CD4-positive, alpha-beta T cell treated with Interleukin-17A for 1 hour (primary cell): ENCODE results near the gene HRH4.

Experiments used
- DNase-seq: peaks from one replicate; pipeline ENCODE4 v3.0.0-alpha.2; 2020

The HRH4 gene

GRCh38 chr18:24470022-24470618 lies 9.7 kb downstream of the HRH4 start:
- DNase-seq, result no peak

GRCh38 chr18:24470805-24471204 lies 10.4 kb downstream of the HRH4 start:
- no peak for DNase-seq

GRCh38 chr18:24472591-24472990 lies 12.2 kb downstream of the HRH4 start:
- no peak for DNase-seq

GRCh38 chr18:24474406-24474805 lies 14.0 kb downstream of the HRH4 start:
- no peak for DNase-seq

GRCh38 chr18:24475926-24476589 lies 15.6 kb downstream of the HRH4 start:
- DNase-seq, result no peak

- no peak for DNase-seq
Observed at GRCh38 chr18:24479371-24479770, 18.9 kb downstream of the HRH4 start.

GRCh38 chr18:24482821-24483220 lies 22.4 kb downstream of the HRH4 start:
- no peak for DNase-seq

- DNase-seq, result no peak
Observed at GRCh38 chr18:24485681-24486080, 25.2 kb downstream of the HRH4 start.

- DNase-seq, result no peak
Observed at GRCh38 chr18:24486684-24487083, 26.2 kb downstream of the HRH4 start.

- DNase-seq, result peak; percentile 55
Observed at GRCh38 chr18:24488824-24489493, 28.5 kb downstream of the HRH4 start.

GRCh38 chr18:24490539-24490938 lies 30.1 kb downstream of the HRH4 start:
- no peak for DNase-seq

- DNase-seq, result peak; percentile 29
Observed at GRCh38 chr18:24491927-24492834, 31.7 kb downstream of the HRH4 start.

- no peak for DNase-seq
Observed at GRCh38 chr18:24494586-24494985, 34.1 kb downstream of the HRH4 start.

- no peak for DNase-seq
Observed at GRCh38 chr18:24497031-24497754, 36.8 kb downstream of the HRH4 start.

- DNase-seq, result no peak
Observed at GRCh38 chr18:24499814-24500213, 39.4 kb downstream of the HRH4 start.

GRCh38 chr18:24500217-24500616 lies 39.8 kb downstream of the HRH4 start:
- DNase-seq, result no peak

- no peak for DNase-seq
Observed at GRCh38 chr18:24500766-24501165, 40.3 kb downstream of the HRH4 start.

- no peak for DNase-seq
Observed at GRCh38 chr18:24502667-24503523, 42.5 kb downstream of the HRH4 start.

GRCh38 chr18:24504401-24504800 lies 44.0 kb downstream of the HRH4 start:
- no peak for DNase-seq

GRCh38 chr18:24506175-24506574 lies 45.7 kb downstream of the HRH4 start:
- DNase-seq, result no peak

- no peak for DNase-seq
Observed at GRCh38 chr18:24509435-24509834, 49.0 kb downstream of the HRH4 start.

GRCh38 chr18:24514439-24514838 lies 54.0 kb downstream of the HRH4 start:
- peak; percentile 43 for DNase-seq
